Embryonic facial prominence (tissue), 1 donor: ENCODE data around the gene EPS8L2.

Experiments used
- DNase-seq: peaks from one replicate; pipeline ENCODE4 v3.0.0-alpha.2; 2016; ENCODE audit errors: extremely low spot score

The EPS8L2 gene

GRCh38 chr11:776561-777287 lies 70.7 kb downstream of the EPS8L2 start:
- no peak for DNase-seq
